Erythroblast (primary cell): Measurements from ENCODE around the gene SEC11C.

Experiments
- GATA1 ChIP-seq: IDR thresholded peaks from 2 replicates; pipeline ENCODE4 v1.6.1; 2011; ENCODE audit warnings: low read depth, mild to moderate bottlenecking, control low read depth, low read length, moderate library complexity
- POLR2A ChIP-seq: IDR thresholded peaks from 2 replicates; pipeline ENCODE4 v1.6.1; 2011; ENCODE audit warnings: mild to moderate bottlenecking, low read length

GRCh38 chr18:59149007-59149406, 9.3 kb downstream of the SEC11C start:
- TF ChIP-seq POLR2A (no peak), GATA1 (no peak)
